ENCODE data around the gene ARHGDIA.

ARHGDIA gene

GRCh38 chr17:81822996-81823819 is 47.9 kb downstream of the ARHGDIA start:
- no peak for DNase-seq

- no peak for DNase-seq
These were observed 48.9 kb downstream of the ARHGDIA start for GRCh38 chr17:81822312-81822637.

- DNase-seq = peak; percentile 84
These were observed 49.4 kb downstream of the ARHGDIA start for GRCh38 chr17:81821603-81822311.

- DNase-seq = no peak
These were observed 50.0 kb downstream of the ARHGDIA start for GRCh38 chr17:81821147-81821546.

GRCh38 chr17:81819708-81820107 is 51.4 kb downstream of the ARHGDIA start:
- no peak for DNase-seq

GRCh38 chr17:81817758-81818147 is 53.4 kb downstream of the ARHGDIA start:
- no peak for DNase-seq
